HEK293 (cell line): ENCODE results near the gene ZNF668.

Experiments used
- ZNF133 ChIP-seq: fragments of 450-650 bp; formaldehyde crosslinking; IDR thresholded peaks from 2 replicates; pipeline ENCODE4 v1.5.1; 2016; ENCODE audit warnings: missing biosample characterization, missing genetic modification characterization
- TF ChIP-seq, protein P1 (sequence below): fragments of 450-650 bp; formaldehyde crosslinking; IDR thresholded peaks from 2 replicates; pipeline ENCODE4 v1.5.1; 2016; ENCODE audit warnings: missing biosample characterization, missing genetic modification characterization
- TF ChIP-seq, protein P2 (sequence below): fragments of 450-650 bp; formaldehyde crosslinking; IDR thresholded peaks from 2 replicates; pipeline ENCODE4 v1.5.1; 2016; ENCODE audit warnings: missing biosample characterization, missing genetic modification characterization, low read depth

DNA sequence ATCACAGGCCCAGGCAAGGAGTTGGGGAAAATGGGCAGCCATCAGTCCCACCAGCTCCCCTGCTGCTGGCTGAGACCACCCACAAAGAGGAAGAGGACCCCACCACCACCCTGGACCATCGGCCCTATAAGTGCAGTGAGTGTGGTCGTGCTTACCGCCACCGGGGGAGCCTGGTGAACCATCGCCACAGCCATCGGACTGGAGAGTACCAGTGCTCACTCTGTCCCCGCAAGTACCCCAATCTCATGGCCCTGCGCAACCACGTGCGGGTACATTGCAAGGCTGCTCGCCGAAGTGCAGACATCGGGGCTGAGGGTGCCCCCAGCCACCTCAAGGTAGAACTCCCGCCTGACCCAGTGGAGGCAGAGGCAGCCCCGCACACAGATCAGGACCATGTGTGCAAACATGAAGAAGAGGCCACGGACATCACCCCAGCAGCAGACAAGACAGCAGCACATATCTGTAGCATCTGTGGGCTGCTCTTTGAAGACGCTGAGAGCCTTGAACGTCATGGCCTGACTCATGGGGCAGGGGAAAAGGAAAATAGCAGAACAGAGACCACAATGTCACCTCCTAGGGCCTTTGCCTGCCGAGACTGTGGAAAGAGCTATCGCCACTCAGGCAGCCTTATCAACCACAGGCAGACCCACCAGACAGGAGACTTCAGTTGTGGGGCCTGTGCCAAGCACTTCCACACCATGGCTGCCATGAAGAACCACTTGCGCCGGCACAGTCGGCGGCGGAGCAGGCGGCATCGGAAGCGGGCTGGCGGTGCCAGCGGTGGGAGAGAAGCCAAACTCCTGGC is 3.8 kb upstream of the ZNF668 start:
- TF ChIP-seq, protein P1, sequence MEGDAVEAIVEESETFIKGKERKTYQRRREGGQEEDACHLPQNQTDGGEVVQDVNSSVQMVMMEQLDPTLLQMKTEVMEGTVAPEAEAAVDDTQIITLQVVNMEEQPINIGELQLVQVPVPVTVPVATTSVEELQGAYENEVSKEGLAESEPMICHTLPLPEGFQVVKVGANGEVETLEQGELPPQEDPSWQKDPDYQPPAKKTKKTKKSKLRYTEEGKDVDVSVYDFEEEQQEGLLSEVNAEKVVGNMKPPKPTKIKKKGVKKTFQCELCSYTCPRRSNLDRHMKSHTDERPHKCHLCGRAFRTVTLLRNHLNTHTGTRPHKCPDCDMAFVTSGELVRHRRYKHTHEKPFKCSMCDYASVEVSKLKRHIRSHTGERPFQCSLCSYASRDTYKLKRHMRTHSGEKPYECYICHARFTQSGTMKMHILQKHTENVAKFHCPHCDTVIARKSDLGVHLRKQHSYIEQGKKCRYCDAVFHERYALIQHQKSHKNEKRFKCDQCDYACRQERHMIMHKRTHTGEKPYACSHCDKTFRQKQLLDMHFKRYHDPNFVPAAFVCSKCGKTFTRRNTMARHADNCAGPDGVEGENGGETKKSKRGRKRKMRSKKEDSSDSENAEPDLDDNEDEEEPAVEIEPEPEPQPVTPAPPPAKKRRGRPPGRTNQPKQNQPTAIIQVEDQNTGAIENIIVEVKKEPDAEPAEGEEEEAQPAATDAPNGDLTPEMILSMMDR (tag by site-specific recombination) = no peak
- TF ChIP-seq ZNF133 (tag by site-specific recombination) = no peak
- TF ChIP-seq, protein P2, sequence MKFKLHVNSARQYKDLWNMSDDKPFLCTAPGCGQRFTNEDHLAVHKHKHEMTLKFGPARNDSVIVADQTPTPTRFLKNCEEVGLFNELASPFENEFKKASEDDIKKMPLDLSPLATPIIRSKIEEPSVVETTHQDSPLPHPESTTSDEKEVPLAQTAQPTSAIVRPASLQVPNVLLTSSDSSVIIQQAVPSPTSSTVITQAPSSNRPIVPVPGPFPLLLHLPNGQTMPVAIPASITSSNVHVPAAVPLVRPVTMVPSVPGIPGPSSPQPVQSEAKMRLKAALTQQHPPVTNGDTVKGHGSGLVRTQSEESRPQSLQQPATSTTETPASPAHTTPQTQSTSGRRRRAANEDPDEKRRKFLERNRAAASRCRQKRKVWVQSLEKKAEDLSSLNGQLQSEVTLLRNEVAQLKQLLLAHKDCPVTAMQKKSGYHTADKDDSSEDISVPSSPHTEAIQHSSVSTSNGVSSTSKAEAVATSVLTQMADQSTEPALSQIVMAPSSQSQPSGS (tag by site-specific recombination) = no peak
